Measurements from ENCODE around the gene RAI1. TPM values are rescaled to one million over a fixed set of nuclear protein-coding genes. Genes with fewer than 3 reads are reported as not detected.

RAI1 gene
- total RNA-seq, 2 donors from 2014 or later: 35.9 to 42.9 TPM

DNA sequence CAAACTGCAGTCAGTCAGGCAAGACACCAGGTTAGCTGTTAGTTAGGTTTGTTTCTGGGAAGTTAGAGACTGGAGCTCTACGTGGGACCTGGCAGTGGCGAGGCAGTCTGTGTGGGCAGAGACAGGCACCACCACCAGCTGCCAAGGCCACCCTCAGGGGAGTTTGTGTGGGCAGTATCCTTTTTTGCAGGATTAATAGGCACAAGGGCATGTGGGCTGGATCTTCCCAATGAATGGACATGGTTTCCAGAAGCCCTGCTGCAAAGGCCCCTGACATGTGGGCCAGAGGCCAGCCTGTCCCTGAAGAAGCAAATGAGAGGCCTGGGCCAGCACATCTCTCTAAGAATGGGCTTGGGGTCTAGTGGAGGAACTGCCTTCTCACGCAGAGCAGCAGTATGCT lies 174.7 kb downstream of the RAI1 start:
- Histone ChIP-seq H3K9ac (ENCODE audit: extremely low read depth, low read length, poor library complexity, severe bottlenecking) (no peak overlapping the region), H3K9me3 (ENCODE audit: control insufficient read depth, low read length) (no peaks in the 10 kb centered on the region), H3K4me1 (ENCODE audit: control insufficient read depth, insufficient read depth, low read length) (no peaks in the 10 kb centered on the region), H3K27ac (ENCODE audit: low read depth, low read length) (no peak overlapping the region), H3K4me3 (ENCODE audit: low read length) (no peak overlapping the region), H3K27me3 (ENCODE audit: control insufficient read depth, insufficient read depth, low read length, poor library complexity, severe bottlenecking) (no peaks in the 10 kb centered on the region), H3K36me3 (ENCODE audit: control insufficient read depth, insufficient read depth, low read length) (no peaks in the 10 kb centered on the region)
- no peaks in the 10 kb centered on the region for H3K36me3 Mint-ChIP-seq (ENCODE audit: low read depth)
- 93 to 95% methylated on average over 3 of the region's 3 CpGs for WGBS, 2 experiments (ENCODE audit: insufficient coverage in 1 of 2, insufficient read length in 1 of 2)
- DNase-seq: peak; percentile 45
- peaks cover 2% of the 10 kb centered on the region for H3K27me3 Mint-ChIP-seq (ENCODE audit: insufficient read depth)
- TF ChIP-seq, protein P1, sequence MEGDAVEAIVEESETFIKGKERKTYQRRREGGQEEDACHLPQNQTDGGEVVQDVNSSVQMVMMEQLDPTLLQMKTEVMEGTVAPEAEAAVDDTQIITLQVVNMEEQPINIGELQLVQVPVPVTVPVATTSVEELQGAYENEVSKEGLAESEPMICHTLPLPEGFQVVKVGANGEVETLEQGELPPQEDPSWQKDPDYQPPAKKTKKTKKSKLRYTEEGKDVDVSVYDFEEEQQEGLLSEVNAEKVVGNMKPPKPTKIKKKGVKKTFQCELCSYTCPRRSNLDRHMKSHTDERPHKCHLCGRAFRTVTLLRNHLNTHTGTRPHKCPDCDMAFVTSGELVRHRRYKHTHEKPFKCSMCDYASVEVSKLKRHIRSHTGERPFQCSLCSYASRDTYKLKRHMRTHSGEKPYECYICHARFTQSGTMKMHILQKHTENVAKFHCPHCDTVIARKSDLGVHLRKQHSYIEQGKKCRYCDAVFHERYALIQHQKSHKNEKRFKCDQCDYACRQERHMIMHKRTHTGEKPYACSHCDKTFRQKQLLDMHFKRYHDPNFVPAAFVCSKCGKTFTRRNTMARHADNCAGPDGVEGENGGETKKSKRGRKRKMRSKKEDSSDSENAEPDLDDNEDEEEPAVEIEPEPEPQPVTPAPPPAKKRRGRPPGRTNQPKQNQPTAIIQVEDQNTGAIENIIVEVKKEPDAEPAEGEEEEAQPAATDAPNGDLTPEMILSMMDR (conservative IDR thresholded peaks at IDR 0.05): no peak
- no peaks in the 10 kb centered on the region for H3K9me3 Mint-ChIP-seq
- no peak overlapping the region for H3K4me3 Mint-ChIP-seq
- H3K4me1 Mint-ChIP-seq: peaks cover 5% of the 10 kb centered on the region
- H3K27ac Mint-ChIP-seq: no peak overlapping the region

- Mint-ChIP-seq H3K27ac (no peak overlapping the region), H3K4me1 (peaks cover 2% of the 10 kb centered on the region), H3K9me3 (no peaks in the 10 kb centered on the region), H3K27me3 (ENCODE audit: insufficient read depth) (peaks cover under 1% of the 10 kb centered on the region), H3K36me3 (ENCODE audit: low read depth) (no peaks in the 10 kb centered on the region), H3K4me3 (no peak overlapping the region)
- no peak overlapping the region for H3K9ac ChIP-seq (ENCODE audit: extremely low read depth, low read length, poor library complexity, severe bottlenecking)
- H3K27ac ChIP-seq (ENCODE audit: low read depth, low read length): no peak overlapping the region
- TF ChIP-seq, protein P1 (conservative IDR thresholded peaks at IDR 0.05): no peak
- no peaks in the 10 kb centered on the region for H3K4me1 ChIP-seq (ENCODE audit: control insufficient read depth, insufficient read depth, low read length)
- WGBS, 2 experiments (ENCODE audit: insufficient coverage in 1 of 2, insufficient read length in 1 of 2): 93 to 100% methylated on average over 2 of the region's 2 CpGs
- H3K4me3 ChIP-seq (ENCODE audit: low read length): no peak overlapping the region
- no peaks in the 10 kb centered on the region for H3K9me3 ChIP-seq (ENCODE audit: control insufficient read depth, low read length)
- peak; percentile 42 for DNase-seq
- no peaks in the 10 kb centered on the region for H3K36me3 ChIP-seq (ENCODE audit: control insufficient read depth, insufficient read depth, low read length)
- no peaks in the 10 kb centered on the region for H3K27me3 ChIP-seq (ENCODE audit: control insufficient read depth, insufficient read depth, low read length, poor library complexity, severe bottlenecking)
Measured at GRCh38 chr17:17856386-17856785, 175.1 kb downstream of the RAI1 start.

- no peaks in the 10 kb centered on the region for H3K4me1 ChIP-seq (ENCODE audit: control insufficient read depth, insufficient read depth, low read length)
- H3K9ac ChIP-seq (ENCODE audit: extremely low read depth, low read length, poor library complexity, severe bottlenecking): no peak overlapping the region
- H3K4me1 Mint-ChIP-seq: peaks cover 1% of the 10 kb centered on the region
- no peaks in the 10 kb centered on the region for H3K9me3 ChIP-seq (ENCODE audit: control insufficient read depth, low read length)
- no peak overlapping the region for H3K4me3 ChIP-seq (ENCODE audit: low read length)
- no peaks in the 10 kb centered on the region for H3K9me3 Mint-ChIP-seq
- no peaks in the 10 kb centered on the region for H3K27me3 ChIP-seq (ENCODE audit: control insufficient read depth, insufficient read depth, low read length, poor library complexity, severe bottlenecking)
- H3K4me3 Mint-ChIP-seq: no peak overlapping the region
- WGBS, 2 experiments (ENCODE audit: insufficient coverage in 1 of 2, insufficient read length in 1 of 2): 66 to 92% methylated on average over 2 to 4 of the region's 4 CpGs
- TF ChIP-seq, protein P1 (conservative IDR thresholded peaks at IDR 0.05): no peak
- no peaks in the 10 kb centered on the region for H3K36me3 ChIP-seq (ENCODE audit: control insufficient read depth, insufficient read depth, low read length)
- DNase-seq: peak; percentile 38
- no peaks in the 10 kb centered on the region for H3K27me3 Mint-ChIP-seq (ENCODE audit: insufficient read depth)
- no peak overlapping the region for H3K27ac ChIP-seq (ENCODE audit: low read depth, low read length)
- no peak overlapping the region for H3K27ac Mint-ChIP-seq
- no peaks in the 10 kb centered on the region for H3K36me3 Mint-ChIP-seq (ENCODE audit: low read depth)
Measured at GRCh38 chr17:17857496-17857895, 176.2 kb downstream of the RAI1 start.

All from endodermal cell (in vitro differentiated cells).